Calu3 (cell line): ENCODE results near the gene PADI1. TPM values are rescaled to one million over a fixed set of nuclear protein-coding genes. Genes with fewer than 3 reads are reported as not detected.

Experiments
- BruUV-seq: library from RNA; stranded (reverse); fragments of 400-500 nt; replicated peaks from 2 replicates; lab custom pipeline; 2021; lab: Mats Ljungman, UMichigan
- CTCF ChIA-PET: fragments of 300-600 bp; sonication (Branson Sonifier 250); formaldehyde crosslinking; loops from one replicate; lab custom pipeline; 2022; ENCODE audit warnings: antibody characterized with exemption; lab: Charles Lee
- DNase-seq: peaks from one replicate; pipeline ENCODE4 v3.0.0; 2022
- H3K27ac Mint-ChIP-seq: one replicate; pipeline ENCODE4 v1.8.0; 2022; ENCODE audit warnings: mixed read lengths; ENCODE audit not compliant: unreplicated experiment
- H3K27me3 Mint-ChIP-seq: one replicate; pipeline ENCODE4 v1.8.0; 2022; ENCODE audit warnings: mixed read lengths; ENCODE audit not compliant: unreplicated experiment
- H3K36me3 Mint-ChIP-seq: one replicate; pipeline ENCODE4 v1.8.0; 2022; ENCODE audit warnings: mild to moderate bottlenecking, moderate library complexity, mixed read lengths; ENCODE audit not compliant: insufficient read depth, unreplicated experiment
- H3K4me1 Mint-ChIP-seq: one replicate; pipeline ENCODE4 v1.8.0; 2022; ENCODE audit warnings: mild to moderate bottlenecking, low read depth, mixed read lengths; ENCODE audit not compliant: unreplicated experiment
- H3K4me3 Mint-ChIP-seq: one replicate; pipeline ENCODE4 v1.8.0; 2022; ENCODE audit warnings: mild to moderate bottlenecking, low read depth, moderate library complexity, mixed read lengths; ENCODE audit not compliant: unreplicated experiment
- H3K9me3 Mint-ChIP-seq: one replicate; pipeline ENCODE4 v1.8.0; 2022; ENCODE audit warnings: low read depth, mixed read lengths; ENCODE audit not compliant: unreplicated experiment
- CTCF ChIP-seq: fragments of 200-600 bp; IDR thresholded peaks from one replicate; pipeline ENCODE4 v1.8.0; 2022; ENCODE audit warnings: antibody characterized with exemption; ENCODE audit not compliant: unreplicated experiment
- intact Hi-C: fragments of 100-400 bp; cut with micrococcal nuclease; formaldehyde crosslinking; loops from one replicate; pipeline ENCODE4 v1.10.0; 2022; ENCODE audit not compliant: unreplicated experiment
- total RNA-seq: library from RNA; stranded (reverse); gene quantifications from 2 replicates; pipeline ENCODE4 v1.2.3, GENCODE V29; 2022

The PADI1 gene
- total RNA-seq, 1 experiment from 2014 or later = 2.3 TPM

DNA sequence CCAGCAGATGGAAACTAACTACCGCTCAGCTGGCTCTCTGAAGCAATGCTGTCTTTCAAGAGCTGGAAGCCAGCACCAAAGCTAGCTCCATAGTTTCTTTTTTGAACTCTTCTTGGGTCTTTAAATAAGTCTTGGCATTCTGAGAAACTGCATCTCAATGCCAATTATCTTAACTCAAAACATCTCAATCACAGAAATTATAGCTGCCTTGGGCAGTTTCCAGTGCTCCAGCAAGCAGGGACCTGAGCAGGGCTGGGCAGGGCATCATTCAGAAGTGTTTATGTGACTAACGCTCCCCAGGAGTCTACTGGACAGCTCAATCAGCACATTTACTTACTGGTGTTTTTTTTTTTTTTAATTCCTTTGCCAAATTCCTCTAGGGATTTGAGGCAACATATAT is 84.8 kb downstream of the PADI1 start:
- Mint-ChIP-seq H3K27me3 (no peaks in the 10 kb centered on the region), H3K27ac (no peak overlapping the region), H3K36me3 (no peaks in the 10 kb centered on the region), H3K9me3 (no peaks in the 10 kb centered on the region), H3K4me1 (peaks cover 26% of the 10 kb centered on the region), H3K4me3 (no peak overlapping the region)
- CTCF ChIA-PET = no interaction called here
- no TSS peak for BruUV-seq
- no peak for DNase-seq
- intact Hi-C loops = loop anchor here (2.0 kb wide), 1 partner anchor 47 kb away; no protein-coding TSS in a partner anchor
- TF ChIP-seq CTCF = no peak

GRCh38 chr1:17290553-17290952 is 85.6 kb downstream of the PADI1 start:
- Mint-ChIP-seq H3K4me1 (peaks cover 26% of the 10 kb centered on the region), H3K36me3 (no peaks in the 10 kb centered on the region), H3K4me3 (no peak overlapping the region), H3K27ac (no peak overlapping the region), H3K9me3 (no peaks in the 10 kb centered on the region), H3K27me3 (no peaks in the 10 kb centered on the region)
- intact Hi-C loops = no loop called here
- CTCF ChIA-PET = no interaction called here
- no peak for DNase-seq
- no TSS peak for BruUV-seq
- TF ChIP-seq CTCF = no peak

GRCh38 chr1:17292299-17293160 is 87.6 kb downstream of the PADI1 start:
- Mint-ChIP-seq H3K4me3 (no peak overlapping the region), H3K9me3 (no peaks in the 10 kb centered on the region), H3K4me1 (peaks cover 22% of the 10 kb centered on the region), H3K36me3 (no peaks in the 10 kb centered on the region), H3K27me3 (no peaks in the 10 kb centered on the region), H3K27ac (no peak overlapping the region)
- DNase-seq = peak; percentile 51
- intact Hi-C loops = no loop called here
- no peak for TF ChIP-seq CTCF
- CTCF ChIA-PET = interaction anchor here (0.6 kb wide), 1 partner anchor 159 kb away, joined by 3 read pairs; no protein-coding TSS in a partner anchor
- BruUV-seq = no TSS peak

GRCh38 chr1:17293681-17294425 is 88.9 kb downstream of the PADI1 start:
- H3K4me1 Mint-ChIP-seq = peaks cover 21% of the 10 kb centered on the region
- TF ChIP-seq CTCF = no peak

More at GRCh38 chr1:17293681-17294425, 88.9 kb downstream of the PADI1 start:
- no TSS peak for BruUV-seq
- CTCF ChIA-PET = no interaction called here
- H3K27me3 Mint-ChIP-seq = no peaks in the 10 kb centered on the region
- no peak overlapping the region for H3K27ac Mint-ChIP-seq
- DNase-seq = no peak
- no peaks in the 10 kb centered on the region for H3K9me3 Mint-ChIP-seq
- H3K4me3 Mint-ChIP-seq = no peak overlapping the region
- peaks cover 2% of the 10 kb centered on the region for H3K36me3 Mint-ChIP-seq
- intact Hi-C loops = no loop called here
